Stomach smooth muscle (tissue), 2 donors: ENCODE results near the gene FAM174A.
A peak's percentile ranks its signal among the peaks of the same experiment; 100 is the strongest.

ENCODE experiments used
- H3K27ac ChIP-seq: one replicate; pipeline ENCODE4 v1.7.0; 2013; ENCODE audit warnings: mild to moderate bottlenecking, low read length, inconsistent platforms
- H3K27me3 ChIP-seq, 2 donors: one replicate each; pipeline ENCODE4 v1.7.0; 2013; ENCODE audit warnings: low read length in 2 of 2; ENCODE audit not compliant: insufficient read depth in 2 of 2, control insufficient read depth in 1 of 2
- H3K36me3 ChIP-seq, 2 donors: one replicate each; pipeline ENCODE4 v1.7.0; 2013; ENCODE audit warnings: low read length in 2 of 2; ENCODE audit not compliant: control insufficient read depth in 2 of 2, insufficient read depth in 2 of 2
- H3K4me1 ChIP-seq: one replicate; pipeline ENCODE4 v1.7.0; 2013; ENCODE audit warnings: low read length; ENCODE audit not compliant: control insufficient read depth, insufficient read depth
- H3K4me3 ChIP-seq, 2 donors: one replicate each; pipeline ENCODE4 v1.7.0; 2013; ENCODE audit warnings: low read length in 2 of 2
- H3K9ac ChIP-seq, 2 donors: one replicate each; pipeline ENCODE4 v1.7.0; 2013; ENCODE audit warnings: low read length in 2 of 2, mild to moderate bottlenecking in 1 of 2
- H3K9me3 ChIP-seq, 2 donors: one replicate each; pipeline ENCODE4 v1.7.0; 2013; ENCODE audit warnings: low read length in 2 of 2; ENCODE audit not compliant: control insufficient read depth in 2 of 2
- donor health status: healthy.
- donor health status: Pancreatic carcinoma.

Gene FAM174A

DNA sequence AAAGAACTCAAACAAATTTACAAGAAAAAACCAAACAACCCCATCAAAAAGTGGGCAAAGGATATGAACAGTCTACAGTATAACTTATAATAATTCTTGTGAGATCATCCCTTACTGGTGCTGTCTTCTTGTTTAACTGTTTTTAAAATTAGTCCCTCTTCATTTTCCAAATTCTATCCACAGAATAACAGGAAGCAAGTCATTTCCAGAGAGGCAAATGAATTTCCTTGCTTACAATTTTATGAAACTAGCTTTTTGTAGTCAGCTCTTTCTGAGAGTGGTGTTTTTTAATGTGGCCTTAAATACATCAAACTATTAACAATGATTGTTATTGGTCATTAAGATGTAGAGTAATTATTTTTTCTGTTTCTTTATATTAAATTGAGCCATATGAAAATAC, 40.6 kb downstream of the FAM174A start:
- Histone ChIP-seq H3K27me3 (no peaks in the 10 kb centered on the region), H3K36me3 (no peaks in the 10 kb centered on the region), H3K9ac (no peak overlapping the region), H3K4me3 (no peak overlapping the region), H3K9me3 (no peaks in the 10 kb centered on the region), H3K27ac (no peak overlapping the region), H3K4me1 (no peaks in the 10 kb centered on the region)

DNA sequence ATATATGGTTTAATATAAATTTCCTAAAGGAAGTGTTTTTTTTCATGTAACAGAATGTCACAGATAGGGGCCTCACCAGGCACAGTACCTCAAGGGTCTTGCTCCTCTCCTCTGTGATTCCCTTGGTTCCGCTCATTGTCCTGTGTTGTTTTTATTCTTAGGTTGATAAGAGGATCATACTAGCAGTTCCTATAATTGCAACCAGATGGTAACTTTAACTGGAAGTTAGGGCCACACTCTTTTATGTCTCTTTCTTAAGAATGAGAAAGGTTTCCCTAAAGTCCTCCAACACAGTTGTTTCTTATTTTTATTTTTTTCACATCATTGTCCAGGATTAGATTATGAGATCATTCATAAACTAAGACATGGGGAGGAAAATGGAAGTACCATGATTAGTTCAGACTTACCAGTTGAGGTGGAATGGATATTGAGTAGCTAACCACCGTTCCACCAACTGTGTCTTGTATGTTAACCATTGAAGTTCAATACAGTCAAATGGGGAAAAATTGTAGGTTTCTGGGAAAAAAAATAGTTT, 41.1 kb downstream of the FAM174A start:
- Histone ChIP-seq H3K4me1 (no peaks in the 10 kb centered on the region), H3K36me3 (no peaks in the 10 kb centered on the region), H3K27me3 (no peaks in the 10 kb centered on the region), H3K4me3 (no peak overlapping the region), H3K9ac (no peak overlapping the region), H3K27ac (no peak overlapping the region), H3K9me3 (no peaks in the 10 kb centered on the region)

DNA sequence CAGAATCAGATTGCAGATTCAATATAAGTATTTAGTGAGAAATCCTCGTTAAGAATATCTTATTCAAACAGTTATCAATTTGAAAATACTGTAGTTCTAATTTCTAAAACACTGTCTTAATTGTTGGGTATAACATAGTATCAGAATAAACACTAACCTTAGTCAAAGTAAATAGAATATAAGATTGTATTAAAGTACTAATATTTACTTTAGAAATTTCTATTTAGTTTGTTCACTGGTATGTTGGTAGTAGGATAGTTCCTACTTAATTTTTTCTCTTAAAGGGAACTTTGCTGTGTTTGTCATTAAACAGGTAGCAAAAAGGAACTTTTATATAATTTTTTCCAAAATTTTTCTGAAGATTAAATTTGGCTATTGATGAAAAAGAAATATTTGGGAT, 42.3 kb downstream of the FAM174A start:
- Histone ChIP-seq H3K36me3 (no peaks in the 10 kb centered on the region), H3K9me3 (no peaks in the 10 kb centered on the region), H3K27me3 (no peaks in the 10 kb centered on the region), H3K4me1 (no peaks in the 10 kb centered on the region), H3K4me3 (no peak overlapping the region), H3K9ac (no peak overlapping the region), H3K27ac (no peak overlapping the region)

DNA sequence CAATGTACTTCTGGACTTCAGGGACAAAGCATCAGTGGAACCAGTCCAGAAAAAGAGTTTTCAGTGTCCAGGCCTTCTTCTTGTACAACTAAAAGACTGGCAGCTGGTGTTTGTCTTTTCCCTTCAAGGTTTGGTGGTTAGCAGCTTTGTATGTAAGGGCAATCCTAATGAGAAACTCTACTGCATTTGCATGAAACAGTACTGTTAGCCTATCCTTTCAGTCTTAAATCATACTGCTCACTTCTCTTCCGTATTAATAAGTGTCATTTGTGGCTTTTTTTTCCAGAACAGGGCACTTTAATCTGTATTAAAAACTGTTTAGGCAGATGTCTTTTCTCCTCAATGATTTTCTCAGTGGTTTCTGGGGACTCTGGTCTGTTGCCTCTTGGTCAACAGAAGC, 48.9 kb downstream of the FAM174A start:
- no peaks in the 10 kb centered on the region for H3K9me3 ChIP-seq
- no peak overlapping the region for H3K9ac ChIP-seq
- no peaks in the 10 kb centered on the region for H3K4me1 ChIP-seq
- no peak overlapping the region for H3K4me3 ChIP-seq
- H3K27me3 ChIP-seq: no peaks in the 10 kb centered on the region
- H3K36me3 ChIP-seq: peaks cover 0 to 3% of the 10 kb centered on the region in 2 donors
- H3K27ac ChIP-seq: no peak overlapping the region

DNA sequence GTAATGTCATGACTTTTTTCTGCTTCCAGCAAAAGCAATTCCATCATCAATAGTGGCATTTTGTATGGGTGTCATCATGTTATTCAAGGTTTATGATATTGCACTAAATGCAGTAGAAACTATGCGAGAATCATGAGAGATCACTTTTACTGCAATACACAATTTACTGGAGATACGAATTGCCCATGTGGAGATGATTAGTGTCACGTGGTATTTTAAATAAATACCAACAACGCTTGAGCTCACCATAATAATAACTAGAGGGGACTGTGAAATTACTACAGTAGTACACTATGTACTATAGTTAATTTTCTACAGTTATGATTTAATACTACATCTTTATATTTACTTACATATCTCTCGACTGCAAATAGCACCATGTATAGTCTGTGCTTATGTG, 49.7 kb downstream of the FAM174A start:
- Histone ChIP-seq H3K36me3 (peaks cover 0 to 3% of the 10 kb centered on the region in 2 donors), H3K4me3 (no peak overlapping the region), H3K27ac (no peak overlapping the region), H3K27me3 (no peaks in the 10 kb centered on the region), H3K4me1 (no peaks in the 10 kb centered on the region), H3K9me3 (no peaks in the 10 kb centered on the region), H3K9ac (no peak overlapping the region)

DNA sequence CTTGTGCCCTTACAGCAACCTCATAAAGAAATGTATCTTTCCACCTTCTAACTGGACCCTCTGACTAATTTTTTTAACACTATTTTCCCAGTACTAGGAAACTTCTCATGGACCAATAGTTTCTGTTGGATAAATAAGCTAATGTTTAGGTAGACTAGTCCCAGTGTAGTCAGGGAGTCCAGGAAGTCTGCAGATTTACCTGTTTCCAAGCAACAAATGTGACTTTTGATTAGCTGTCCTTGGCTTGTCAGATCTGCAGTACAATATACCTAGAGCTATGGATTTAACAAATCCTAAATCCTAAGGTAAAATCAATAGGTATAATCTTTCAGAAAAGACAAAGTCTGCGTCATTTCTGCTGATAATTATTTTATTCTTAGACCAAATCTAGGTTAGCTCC, 55.7 kb downstream of the FAM174A start:
- Histone ChIP-seq H3K9me3 (no peaks in the 10 kb centered on the region), H3K4me1 (no peaks in the 10 kb centered on the region), H3K36me3 (peaks cover 0 to 3% of the 10 kb centered on the region in 2 donors)

DNA sequence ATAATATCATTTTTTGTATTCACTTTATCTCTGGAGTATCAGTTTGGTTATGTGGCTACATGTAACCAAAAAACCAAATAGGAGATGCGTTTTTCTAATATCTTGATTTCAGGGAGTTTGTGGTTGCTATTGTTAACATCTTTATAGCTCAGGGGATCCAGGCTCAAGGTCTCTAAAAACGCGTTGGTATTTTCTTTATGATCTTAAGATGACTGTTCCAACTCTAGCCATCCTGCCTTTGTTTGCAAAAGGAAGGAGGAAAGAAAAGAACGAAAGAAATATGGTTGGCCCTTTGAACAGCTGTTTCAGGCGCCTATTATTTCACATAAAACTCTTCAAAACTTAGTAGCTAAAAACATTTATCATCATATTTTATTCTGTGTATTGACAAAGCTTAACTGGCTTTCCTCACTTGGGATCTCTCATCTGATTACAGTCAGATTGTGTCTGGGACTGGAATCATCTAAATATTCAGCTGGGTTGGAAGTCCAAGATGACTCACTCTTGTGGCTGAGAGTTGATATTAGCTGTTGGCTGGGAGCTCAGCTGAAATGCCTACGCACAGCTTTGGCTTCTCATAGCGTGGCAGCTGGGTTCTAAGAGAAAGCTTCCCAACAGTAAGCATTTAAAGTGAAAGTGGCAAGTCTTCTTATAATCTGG, 60.1 kb downstream of the FAM174A start:
- Histone ChIP-seq H3K4me1 (no peaks in the 10 kb centered on the region), H3K4me3 (peak overlapping the region in 1 of 2 donors; percentile 41), H3K9me3 (no peaks in the 10 kb centered on the region), H3K27ac (no peak overlapping the region), H3K27me3 (no peaks in the 10 kb centered on the region), H3K9ac (no peak overlapping the region), H3K36me3 (no peaks in the 10 kb centered on the region)

More for the DNA sequence above, 55.7 kb downstream of the FAM174A start:
- Histone ChIP-seq H3K9ac (no peak overlapping the region), H3K4me3 (no peak overlapping the region), H3K27ac (no peak overlapping the region), H3K27me3 (no peaks in the 10 kb centered on the region)

DNA sequence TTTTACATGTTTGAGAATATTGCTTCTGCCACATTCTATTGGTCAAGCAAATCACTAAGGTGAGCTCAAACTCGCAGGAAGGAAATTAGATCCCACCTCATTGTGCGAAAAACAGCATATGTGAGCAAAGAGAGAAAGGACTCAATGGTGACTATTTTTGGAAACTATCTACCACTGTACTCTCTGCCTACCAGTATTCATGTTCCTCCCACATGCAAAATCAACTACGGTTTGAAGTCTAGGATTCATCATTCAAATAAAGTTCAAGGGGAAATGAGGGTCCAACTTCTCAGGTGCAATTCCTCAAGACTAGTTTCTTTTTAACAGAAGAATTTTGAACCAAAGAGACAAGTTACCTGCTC, 60.6 kb downstream of the FAM174A start:
- Histone ChIP-seq H3K4me1 (no peaks in the 10 kb centered on the region), H3K9me3 (no peaks in the 10 kb centered on the region), H3K36me3 (no peaks in the 10 kb centered on the region), H3K4me3 (peak overlapping the region in 1 of 2 donors; percentile 41), H3K9ac (no peak overlapping the region), H3K27ac (no peak overlapping the region), H3K27me3 (no peaks in the 10 kb centered on the region)

DNA sequence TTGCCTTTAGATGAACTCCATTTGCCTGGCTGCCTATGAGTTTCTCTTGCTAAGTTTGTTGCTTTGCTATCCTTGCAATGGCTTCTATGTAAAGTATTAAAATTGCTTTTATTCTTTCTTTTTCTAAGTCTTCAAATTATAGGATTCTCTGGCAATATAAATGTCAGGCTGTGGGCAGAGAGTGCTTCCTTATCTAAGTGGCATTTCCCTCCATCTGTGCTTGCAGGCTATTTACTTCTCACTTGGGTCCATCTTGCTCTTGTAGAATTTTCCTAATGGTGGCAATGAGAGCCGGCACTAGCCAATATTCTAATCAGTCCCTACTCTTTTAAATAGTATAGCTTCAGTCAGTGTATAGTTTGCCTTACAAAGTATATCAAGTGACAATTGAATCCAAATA, 63.3 kb downstream of the FAM174A start:
- Histone ChIP-seq H3K9me3 (no peaks in the 10 kb centered on the region), H3K27ac (no peak overlapping the region), H3K27me3 (no peaks in the 10 kb centered on the region), H3K36me3 (no peaks in the 10 kb centered on the region), H3K4me1 (no peaks in the 10 kb centered on the region), H3K4me3 (no peak overlapping the region), H3K9ac (no peak overlapping the region)

DNA sequence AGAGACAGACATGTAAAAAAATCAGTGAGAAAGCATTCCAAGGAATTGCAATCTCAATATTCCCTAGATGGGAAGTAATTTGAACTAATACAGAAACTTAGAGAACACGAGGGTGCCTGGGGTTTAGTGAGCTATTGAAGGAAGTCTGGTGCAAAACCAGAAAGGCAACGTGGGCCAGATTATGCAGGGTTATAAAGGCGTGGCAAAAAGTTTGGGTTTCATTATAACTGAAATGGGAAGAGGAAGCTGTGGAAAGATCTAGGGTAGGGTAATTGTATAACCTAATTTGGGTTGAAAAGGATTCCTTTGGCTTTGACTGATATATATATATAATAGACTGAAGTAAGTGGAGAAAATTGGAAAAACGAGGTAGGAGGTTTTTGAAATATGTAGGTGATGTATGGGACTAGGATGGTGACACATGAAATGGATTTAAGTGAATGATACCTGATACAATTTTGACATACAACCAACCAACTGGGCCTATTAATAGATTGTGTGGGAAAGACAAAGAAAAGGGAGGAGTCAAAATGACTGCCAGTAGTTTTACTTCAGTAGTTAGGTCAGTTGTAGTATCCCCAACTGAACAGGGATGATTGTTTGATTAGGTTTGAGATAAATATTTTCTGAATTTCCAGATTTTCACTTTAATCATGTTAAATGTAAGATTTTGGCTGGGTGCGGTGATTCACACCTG, 65.3 kb downstream of the FAM174A start:
- no peak overlapping the region for H3K9ac ChIP-seq
- no peaks in the 10 kb centered on the region for H3K4me1 ChIP-seq
- no peaks in the 10 kb centered on the region for H3K36me3 ChIP-seq
- H3K27ac ChIP-seq: no peak overlapping the region
- H3K27me3 ChIP-seq: no peaks in the 10 kb centered on the region
- H3K4me3 ChIP-seq: no peak overlapping the region
- no peaks in the 10 kb centered on the region for H3K9me3 ChIP-seq

DNA sequence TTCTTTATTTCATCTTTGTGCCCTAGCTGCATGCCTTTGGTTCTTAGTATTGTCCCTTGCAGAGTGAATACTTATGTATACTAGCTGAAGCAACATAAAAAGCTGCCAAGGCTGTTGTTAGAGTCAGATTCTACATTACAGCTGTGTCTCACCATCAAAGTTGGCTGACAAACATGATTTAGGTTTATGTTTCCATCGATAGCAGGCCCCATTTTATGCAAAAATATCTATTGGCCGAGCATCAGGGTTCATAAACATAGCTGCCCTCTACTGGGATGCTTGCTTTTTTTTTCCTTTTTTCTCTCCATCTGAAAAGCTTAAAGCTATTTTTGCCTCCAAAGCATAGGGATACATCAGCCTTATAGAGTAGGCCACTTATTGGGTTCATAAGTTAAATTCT, 68.0 kb downstream of the FAM174A start:
- no peak overlapping the region for H3K4me3 ChIP-seq
- no peak overlapping the region for H3K27ac ChIP-seq
- H3K9ac ChIP-seq: no peak overlapping the region
- H3K4me1 ChIP-seq: no peaks in the 10 kb centered on the region
- H3K36me3 ChIP-seq: no peaks in the 10 kb centered on the region
- peaks cover 0 to 2% of the 10 kb centered on the region in 2 donors for H3K27me3 ChIP-seq
- no peaks in the 10 kb centered on the region for H3K9me3 ChIP-seq
